Ectodermal cell (in vitro differentiated cells): ENCODE results near the gene VWA2.
"Not testable (repeated sequence)": the region's sequence is repeated elsewhere in the genome, so short reads cannot be mapped to it uniquely, and the experiment has no call there.

Experiments
- H3K27ac ChIP-seq: 2 replicates; pipeline ENCODE4 v1.7.0; 2013; ENCODE audit warnings: mild to moderate bottlenecking, low read depth, low read length; ENCODE audit not compliant: insufficient read depth, poor library complexity, severe bottlenecking
- H3K27me3 ChIP-seq: 2 replicates; pipeline ENCODE4 v1.7.0; 2013; ENCODE audit warnings: mild to moderate bottlenecking, low read length; ENCODE audit not compliant: insufficient read depth, control insufficient read depth, poor library complexity, severe bottlenecking
- H3K36me3 ChIP-seq: one replicate; pipeline ENCODE4 v1.7.0; 2013; ENCODE audit warnings: low read length; ENCODE audit not compliant: control insufficient read depth, insufficient read depth
- H3K4me1 ChIP-seq: one replicate; pipeline ENCODE4 v1.7.0; 2013; ENCODE audit warnings: low read length; ENCODE audit not compliant: control insufficient read depth, insufficient read depth
- H3K4me3 ChIP-seq: 2 replicates; pipeline ENCODE4 v1.7.0; 2013; ENCODE audit warnings: low read depth, low read length, control low read depth; ENCODE audit not compliant: insufficient read depth
- H3K9me3 ChIP-seq: 2 replicates; pipeline ENCODE4 v1.7.0; 2013; ENCODE audit warnings: mild to moderate bottlenecking, low read length, moderate library complexity; ENCODE audit not compliant: control insufficient read depth
- WGBS, 2 experiments: methylation state at CpG; one replicate each; pipeline ENCODE4 v1.1.7; 2013; ENCODE audit warnings: missing lambda C conversion rate in 2 of 2; 5-methylcytosine and 5-hydroxymethylcytosine counted together

VWA2 gene

DNA sequence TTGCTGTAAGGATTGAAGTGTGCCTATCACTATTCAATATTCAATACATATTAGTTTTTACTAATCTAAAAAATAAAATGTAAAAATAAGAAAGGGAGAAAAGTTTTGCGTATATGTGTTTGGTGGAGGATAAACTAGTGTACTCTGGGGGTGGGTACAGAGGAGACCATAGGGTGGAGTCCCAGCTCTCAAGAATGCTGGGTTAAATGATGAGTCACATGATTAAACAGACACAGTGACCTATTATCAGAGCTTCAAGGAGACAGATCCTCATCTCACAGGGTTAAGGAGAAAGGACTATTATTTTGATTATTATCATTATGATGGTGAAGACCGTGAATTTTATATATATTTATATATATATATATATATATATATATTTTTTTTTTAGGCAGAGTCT, 87.7 kb downstream of the VWA2 start:
- Histone ChIP-seq H3K9me3 (no peaks in the 10 kb centered on the region), H3K27ac (no peak overlapping the region), H3K36me3 (no peaks in the 10 kb centered on the region), H3K4me1 (peaks cover 12% of the 10 kb centered on the region), H3K4me3 (no peak overlapping the region), H3K27me3 (no peaks in the 10 kb centered on the region)
- 96 to 100% methylated on average over 1 of the region's 2 CpGs for WGBS, 2 experiments

DNA sequence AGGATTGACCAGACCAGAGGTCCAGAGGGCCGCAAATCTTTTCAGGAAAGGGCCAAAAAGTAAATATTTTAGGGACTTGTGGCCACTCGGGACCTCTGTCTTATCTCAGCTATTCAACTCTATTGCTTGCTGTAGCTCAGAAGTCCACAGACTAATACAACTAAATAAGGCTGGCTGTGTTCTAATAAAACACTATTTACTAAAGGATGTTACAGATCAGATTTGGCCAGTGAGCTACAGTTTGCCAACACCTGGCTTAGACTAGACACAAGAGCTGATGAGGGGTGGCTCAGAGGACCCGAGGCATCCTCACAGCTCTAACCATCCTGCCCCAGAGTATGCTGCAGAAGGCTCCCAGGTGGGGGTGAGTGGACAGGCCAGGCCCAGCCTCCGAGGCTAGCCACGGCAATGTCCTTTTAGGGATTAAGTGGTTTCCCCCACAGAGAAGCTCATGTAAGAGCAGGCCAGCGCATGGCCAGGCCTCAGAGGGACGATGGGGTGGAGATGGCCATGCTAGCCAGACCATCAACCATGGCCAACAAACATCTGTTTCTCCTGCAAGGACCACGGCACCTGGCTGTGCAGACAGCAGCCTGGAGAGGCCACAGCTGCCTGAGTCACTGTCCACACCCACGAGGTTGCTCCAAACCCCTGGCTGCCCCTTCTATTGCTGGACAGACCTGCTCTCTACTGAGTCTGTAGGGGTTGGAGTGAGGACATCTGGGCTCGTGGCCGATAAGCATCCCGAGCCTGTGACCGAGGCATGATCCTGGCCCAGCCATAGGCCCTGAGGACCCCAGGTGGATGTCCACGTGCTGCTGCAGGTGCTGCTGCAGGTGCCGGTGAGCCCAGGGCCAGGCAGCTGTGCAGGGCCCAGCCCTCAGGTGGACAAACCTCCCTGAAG, 88.7 kb downstream of the VWA2 start:
- H3K36me3 ChIP-seq, result no peaks in the 10 kb centered on the region
- WGBS, 2 experiments, result 94 to 95% methylated on average over 15 of the region's 15 CpGs
- H3K27ac ChIP-seq, result no peak overlapping the region
- no peaks in the 10 kb centered on the region for H3K9me3 ChIP-seq
- H3K27me3 ChIP-seq, result no peaks in the 10 kb centered on the region
- no peak overlapping the region for H3K4me3 ChIP-seq
- H3K4me1 ChIP-seq, result peaks cover 12% of the 10 kb centered on the region

DNA sequence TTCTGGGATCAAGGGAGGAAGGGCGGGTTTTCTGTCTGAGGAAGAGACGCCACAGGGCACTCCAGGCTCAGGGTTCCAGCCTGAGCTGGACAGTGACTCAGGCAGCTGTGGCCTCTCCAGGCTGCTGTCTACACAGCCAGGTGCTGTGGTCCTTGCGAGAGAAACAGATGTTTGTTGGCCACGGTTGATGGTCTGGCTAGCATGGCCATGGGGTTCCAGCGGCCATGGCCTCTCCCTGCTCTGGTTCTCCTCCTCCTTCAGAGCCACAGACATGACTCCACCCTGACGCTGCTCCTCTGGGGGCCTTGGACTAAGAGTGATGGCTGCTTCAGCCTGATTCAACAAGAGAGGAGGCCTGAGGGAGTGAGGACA, 89.4 kb downstream of the VWA2 start:
- no peak overlapping the region for H3K27ac ChIP-seq
- no peaks in the 10 kb centered on the region for H3K9me3 ChIP-seq
- peaks cover 12% of the 10 kb centered on the region for H3K4me1 ChIP-seq
- 77% methylated on average over 6 of the region's 6 CpGs for whole genome bisulfite sequencing, 2 experiments
- no peaks in the 10 kb centered on the region for H3K36me3 ChIP-seq
- no peak overlapping the region for H3K4me3 ChIP-seq
- no peaks in the 10 kb centered on the region for H3K27me3 ChIP-seq

DNA sequence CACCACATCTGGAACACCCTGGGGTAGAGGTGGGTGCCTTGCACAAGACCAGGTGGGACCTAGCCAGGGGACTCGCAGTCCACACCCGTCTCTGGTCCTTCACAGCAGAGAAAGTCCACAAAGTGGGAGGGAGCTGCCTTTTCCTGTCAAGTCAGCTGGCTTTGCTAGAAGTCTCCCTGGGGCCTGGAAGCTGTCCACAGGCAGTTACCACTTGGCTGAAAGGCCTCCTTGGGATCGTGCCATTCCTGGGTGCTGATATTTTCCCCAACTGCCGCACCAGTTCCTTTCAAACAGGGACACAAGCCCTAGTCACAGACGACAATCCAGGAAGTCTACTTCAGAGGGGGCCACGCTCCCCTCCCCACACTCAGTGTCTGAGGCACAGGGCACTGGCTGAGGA, 89.8 kb downstream of the VWA2 start:
- H3K4me1 ChIP-seq, result peaks cover 12% of the 10 kb centered on the region
- no peaks in the 10 kb centered on the region for H3K36me3 ChIP-seq
- H3K4me3 ChIP-seq, result no peak overlapping the region
- H3K27ac ChIP-seq, result no peak overlapping the region
- H3K9me3 ChIP-seq, result no peaks in the 10 kb centered on the region
- H3K27me3 ChIP-seq, result no peaks in the 10 kb centered on the region
- WGBS, 2 experiments, result 91 to 92% methylated on average over 6 of the region's 6 CpGs

DNA sequence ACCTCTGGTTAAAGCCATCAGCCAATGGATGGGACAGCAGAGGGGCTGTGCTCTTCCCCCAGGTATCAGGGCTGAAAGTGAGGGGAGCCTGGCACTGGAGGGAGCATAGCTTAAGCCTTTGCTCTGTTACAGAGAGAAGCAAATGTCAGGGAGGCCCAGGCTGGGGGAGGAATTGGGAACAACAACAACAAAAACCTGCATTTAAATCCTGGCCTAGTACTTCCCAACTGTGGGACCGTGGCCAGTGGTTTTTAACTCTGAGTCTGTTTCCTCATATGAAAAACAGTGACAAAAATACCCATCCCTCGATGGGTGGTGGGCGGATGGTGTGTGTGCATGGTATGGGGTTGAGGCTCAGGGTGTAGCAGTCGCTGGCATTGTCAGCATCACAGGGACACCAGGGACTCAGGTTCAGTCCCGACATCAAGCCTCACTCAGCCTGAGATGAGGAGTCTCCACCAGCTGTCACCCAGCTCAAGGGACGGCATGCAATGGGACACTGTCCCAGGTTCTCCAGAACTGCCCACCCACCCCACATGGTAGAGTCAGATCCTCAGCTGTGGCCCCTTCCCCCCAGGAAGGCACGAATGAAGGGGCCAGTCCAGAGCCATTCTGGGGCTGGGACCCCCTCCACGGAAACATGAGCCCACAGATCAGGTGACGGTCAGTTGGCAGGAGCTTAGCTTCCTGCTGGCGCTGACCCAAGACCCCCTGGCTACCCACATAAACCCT, 90.7 kb downstream of the VWA2 start:
- peaks cover 16% of the 10 kb centered on the region for H3K4me1 ChIP-seq
- no peak overlapping the region for H3K27ac ChIP-seq
- WGBS, 2 experiments, result 79 to 80% methylated on average over 10 of the region's 10 CpGs
- no peaks in the 10 kb centered on the region for H3K27me3 ChIP-seq
- no peaks in the 10 kb centered on the region for H3K9me3 ChIP-seq
- H3K4me3 ChIP-seq, result no peak overlapping the region
- no peaks in the 10 kb centered on the region for H3K36me3 ChIP-seq

DNA sequence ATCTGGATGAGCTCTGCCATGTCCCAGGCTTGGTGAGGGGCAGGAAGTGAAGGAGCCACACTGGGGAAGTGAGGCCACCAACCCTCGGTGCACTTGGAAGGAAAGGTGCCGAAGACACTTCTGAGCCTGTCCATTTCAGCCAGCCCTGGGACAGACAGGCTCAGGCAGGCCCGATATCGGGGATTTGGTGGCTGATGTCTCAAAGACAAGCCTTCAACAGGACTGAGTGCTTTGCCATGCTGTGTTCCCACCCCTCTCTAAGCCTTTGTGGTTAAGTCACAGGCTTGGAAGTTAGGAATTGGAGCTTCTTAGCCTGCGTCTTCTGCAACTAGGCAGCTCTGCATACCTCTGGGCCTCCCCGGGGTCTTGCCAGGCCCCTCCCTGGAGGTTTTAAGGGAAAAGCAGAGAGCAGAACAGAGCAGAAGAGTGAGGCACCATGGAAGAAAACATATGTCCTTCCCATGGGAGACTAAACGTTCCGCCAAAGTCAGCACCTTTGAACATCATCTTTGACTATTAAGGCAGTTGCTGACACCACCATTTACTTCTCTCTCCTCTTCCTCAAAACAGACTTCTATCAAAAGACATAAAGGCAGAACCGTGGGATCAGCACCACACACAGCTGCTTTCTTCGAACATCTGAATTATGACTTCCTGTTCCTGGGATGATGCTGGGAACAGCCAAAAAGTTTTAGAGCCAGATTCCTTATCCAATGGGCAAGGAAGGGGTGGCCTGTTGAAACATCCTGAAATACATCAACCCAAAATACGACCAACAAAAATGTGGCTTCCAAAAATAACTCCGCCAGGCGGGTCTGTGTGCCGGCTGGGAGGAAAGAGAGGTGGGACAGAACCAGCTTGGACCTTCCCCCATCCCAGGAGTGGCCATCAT, 93.5 kb downstream of the VWA2 start:
- no peaks in the 10 kb centered on the region for H3K36me3 ChIP-seq
- no peaks in the 10 kb centered on the region for H3K9me3 ChIP-seq
- no peak overlapping the region for H3K27ac ChIP-seq
- H3K4me3 ChIP-seq, result no peak overlapping the region
- H3K27me3 ChIP-seq, result no peaks in the 10 kb centered on the region
- WGBS, 2 experiments, result 92 to 94% methylated on average over 14 of the region's 14 CpGs
- H3K4me1 ChIP-seq, result peaks cover 25% of the 10 kb centered on the region

DNA sequence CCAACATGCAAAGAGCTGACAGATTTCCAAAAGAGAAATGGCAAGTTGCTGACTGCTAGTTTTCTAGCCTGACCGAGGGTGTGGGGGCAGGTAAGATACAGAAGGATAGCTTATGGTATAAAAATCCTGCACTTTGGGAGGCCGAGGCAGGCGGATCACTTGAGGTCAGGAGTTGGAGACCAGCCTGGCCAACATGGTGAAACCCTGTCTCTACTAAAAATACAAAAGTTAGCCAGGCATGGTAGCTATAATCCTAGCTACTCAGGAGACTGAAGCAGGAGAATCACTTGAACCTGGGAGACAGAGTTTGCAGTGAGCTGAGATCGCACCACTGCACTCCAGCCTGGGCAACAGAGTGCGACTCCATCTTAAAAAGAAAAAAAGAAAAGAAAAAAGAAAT, 94.4 kb downstream of the VWA2 start:
- not testable (repeated sequence) for H3K36me3 ChIP-seq, H3K27me3 ChIP-seq, H3K4me3 ChIP-seq, H3K27ac ChIP-seq, H3K9me3 ChIP-seq
- WGBS, 2 experiments, result 94% methylated on average over 5 of the region's 5 CpGs
- peaks cover 32% of the 10 kb centered on the region for H3K4me1 ChIP-seq

DNA sequence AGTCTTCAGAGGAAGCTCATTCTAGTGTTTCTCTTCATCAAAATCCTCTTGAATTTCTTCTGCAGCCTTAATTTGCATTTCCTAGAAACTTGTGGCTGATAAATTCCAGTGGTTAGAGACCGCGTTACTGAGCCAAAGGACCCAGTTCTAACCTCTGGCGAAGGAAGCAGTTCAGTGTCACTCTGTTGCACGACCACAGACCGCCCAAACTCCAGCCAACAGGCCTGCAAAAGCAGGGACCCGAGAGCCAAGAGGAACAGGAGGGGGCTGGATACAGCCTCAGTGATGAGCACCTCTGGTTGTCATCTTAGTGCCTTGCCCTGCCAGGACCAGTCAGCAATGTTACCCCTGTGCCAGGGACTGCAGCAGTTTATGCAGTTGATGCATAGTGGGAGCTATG, 95.2 kb downstream of the VWA2 start:
- no peaks in the 10 kb centered on the region for H3K36me3 ChIP-seq
- 82% methylated on average over 6 of the region's 6 CpGs for WGBS, 2 experiments
- H3K4me1 ChIP-seq, result peaks cover 29% of the 10 kb centered on the region
- H3K27me3 ChIP-seq, result no peaks in the 10 kb centered on the region
- no peaks in the 10 kb centered on the region for H3K9me3 ChIP-seq
- no peak overlapping the region for H3K4me3 ChIP-seq
- no peak overlapping the region for H3K27ac ChIP-seq

DNA sequence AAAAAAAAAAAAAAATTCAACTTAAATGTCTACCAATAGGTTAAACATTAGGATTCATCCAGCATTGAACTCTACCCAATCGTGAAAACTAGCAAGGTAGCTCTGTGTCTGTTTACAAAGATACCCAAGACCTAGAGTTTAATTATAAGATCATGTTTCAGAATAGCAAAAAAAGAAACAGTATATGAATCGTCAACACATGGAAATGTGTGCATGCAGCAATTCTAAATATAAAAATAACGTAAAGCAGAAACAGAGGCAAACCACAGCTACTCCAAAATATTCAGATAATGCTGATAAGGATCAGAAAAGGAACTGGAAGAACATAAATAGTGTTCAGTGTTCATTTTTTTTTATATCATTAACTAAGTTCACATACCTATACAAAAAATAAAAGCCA, 96.6 kb downstream of the VWA2 start:
- Histone ChIP-seq H3K27ac (no peak overlapping the region), H3K4me1 (peaks cover 20% of the 10 kb centered on the region), H3K4me3 (no peak overlapping the region), H3K27me3 (no peaks in the 10 kb centered on the region), H3K9me3 (no peaks in the 10 kb centered on the region), H3K36me3 (no peaks in the 10 kb centered on the region)
- 90 to 97% methylated on average over 2 to 3 of the region's 3 CpGs for WGBS, 2 experiments
